22Rv1 (cell line): ENCODE data around the gene DVL2.
"Not testable (repeated sequence)": the region's sequence is repeated elsewhere in the genome, so short reads cannot be mapped to it uniquely, and the experiment has no call there.

Experiments
- ZFX ChIP-seq: fragments of 450-650 bp; IDR thresholded peaks from 2 replicates; pipeline ENCODE4 v1.6.1; 2017; ENCODE audit warnings: antibody characterized with exemption, borderline replicate concordance
- TF ChIP-seq, protein P1 (sequence below): fragments of 450-650 bp; IDR thresholded peaks from 2 replicates; pipeline ENCODE4 v1.5.1; 2017; ENCODE audit warnings: mild to moderate bottlenecking

DNA sequence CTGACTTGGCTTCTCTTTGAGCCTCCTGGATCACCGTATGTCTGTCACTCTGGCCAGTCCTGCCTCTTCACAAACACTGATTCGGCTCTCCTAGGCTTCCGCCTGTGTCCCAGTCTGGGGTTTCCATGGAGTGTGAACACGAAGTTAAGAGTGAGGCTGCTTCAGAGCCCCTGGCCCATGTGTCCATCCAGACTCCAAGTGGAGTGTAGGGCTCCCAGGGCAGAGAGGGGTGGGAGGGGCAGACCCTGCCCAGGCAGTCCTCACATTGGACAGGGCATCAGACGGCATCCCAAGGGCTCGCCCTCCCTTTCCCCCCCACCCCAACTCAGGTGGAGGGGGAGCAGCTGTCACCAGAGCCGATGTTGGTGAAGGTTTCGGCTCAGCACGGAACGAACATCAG, 9.5 kb upstream of the DVL2 start:
- TF ChIP-seq, protein P1, sequence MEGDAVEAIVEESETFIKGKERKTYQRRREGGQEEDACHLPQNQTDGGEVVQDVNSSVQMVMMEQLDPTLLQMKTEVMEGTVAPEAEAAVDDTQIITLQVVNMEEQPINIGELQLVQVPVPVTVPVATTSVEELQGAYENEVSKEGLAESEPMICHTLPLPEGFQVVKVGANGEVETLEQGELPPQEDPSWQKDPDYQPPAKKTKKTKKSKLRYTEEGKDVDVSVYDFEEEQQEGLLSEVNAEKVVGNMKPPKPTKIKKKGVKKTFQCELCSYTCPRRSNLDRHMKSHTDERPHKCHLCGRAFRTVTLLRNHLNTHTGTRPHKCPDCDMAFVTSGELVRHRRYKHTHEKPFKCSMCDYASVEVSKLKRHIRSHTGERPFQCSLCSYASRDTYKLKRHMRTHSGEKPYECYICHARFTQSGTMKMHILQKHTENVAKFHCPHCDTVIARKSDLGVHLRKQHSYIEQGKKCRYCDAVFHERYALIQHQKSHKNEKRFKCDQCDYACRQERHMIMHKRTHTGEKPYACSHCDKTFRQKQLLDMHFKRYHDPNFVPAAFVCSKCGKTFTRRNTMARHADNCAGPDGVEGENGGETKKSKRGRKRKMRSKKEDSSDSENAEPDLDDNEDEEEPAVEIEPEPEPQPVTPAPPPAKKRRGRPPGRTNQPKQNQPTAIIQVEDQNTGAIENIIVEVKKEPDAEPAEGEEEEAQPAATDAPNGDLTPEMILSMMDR = not testable (repeated sequence)
- TF ChIP-seq ZFX = not testable (repeated sequence)
